ENCODE measurements around the gene PCNT.

GRCh38 chr21:46457801-46458314 lies 133.9 kb downstream of the PCNT start:
- no peak for TF ChIP-seq POLR2AphosphoS5 (IDR thresholded peaks at IDR 0.05)
- TF ChIP-seq, protein P1, sequence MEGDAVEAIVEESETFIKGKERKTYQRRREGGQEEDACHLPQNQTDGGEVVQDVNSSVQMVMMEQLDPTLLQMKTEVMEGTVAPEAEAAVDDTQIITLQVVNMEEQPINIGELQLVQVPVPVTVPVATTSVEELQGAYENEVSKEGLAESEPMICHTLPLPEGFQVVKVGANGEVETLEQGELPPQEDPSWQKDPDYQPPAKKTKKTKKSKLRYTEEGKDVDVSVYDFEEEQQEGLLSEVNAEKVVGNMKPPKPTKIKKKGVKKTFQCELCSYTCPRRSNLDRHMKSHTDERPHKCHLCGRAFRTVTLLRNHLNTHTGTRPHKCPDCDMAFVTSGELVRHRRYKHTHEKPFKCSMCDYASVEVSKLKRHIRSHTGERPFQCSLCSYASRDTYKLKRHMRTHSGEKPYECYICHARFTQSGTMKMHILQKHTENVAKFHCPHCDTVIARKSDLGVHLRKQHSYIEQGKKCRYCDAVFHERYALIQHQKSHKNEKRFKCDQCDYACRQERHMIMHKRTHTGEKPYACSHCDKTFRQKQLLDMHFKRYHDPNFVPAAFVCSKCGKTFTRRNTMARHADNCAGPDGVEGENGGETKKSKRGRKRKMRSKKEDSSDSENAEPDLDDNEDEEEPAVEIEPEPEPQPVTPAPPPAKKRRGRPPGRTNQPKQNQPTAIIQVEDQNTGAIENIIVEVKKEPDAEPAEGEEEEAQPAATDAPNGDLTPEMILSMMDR (IDR thresholded peaks at IDR 0.05; ENCODE audit: poor library complexity, severe bottlenecking): no peak
- TF ChIP-seq MXI1 (conservative IDR thresholded peaks at IDR 0.05; ENCODE audit: poor library complexity, severe bottlenecking): no peak
- no peak for TF ChIP-seq RAD21 (conservative IDR thresholded peaks at IDR 0.05)
- TF ChIP-seq EP300 (conservative IDR thresholded peaks at IDR 0.05; ENCODE audit: poor library complexity, severe bottlenecking): no peak
- TF ChIP-seq EZH2 (IDR thresholded peaks at IDR 0.05; ENCODE audit: borderline replicate concordance, insufficient read depth, low read length, poor library complexity, severe bottlenecking): no peak
